Measurements from ENCODE around the gene MEIS3. TPM values are rescaled to one million over a fixed set of nuclear protein-coding genes. Genes with fewer than 3 reads are reported as not detected.

MEIS3 gene
- total RNA-seq, 8 experiments from 2014 or later, result 3.2 to 124 (median 93.2) TPM

DNA sequence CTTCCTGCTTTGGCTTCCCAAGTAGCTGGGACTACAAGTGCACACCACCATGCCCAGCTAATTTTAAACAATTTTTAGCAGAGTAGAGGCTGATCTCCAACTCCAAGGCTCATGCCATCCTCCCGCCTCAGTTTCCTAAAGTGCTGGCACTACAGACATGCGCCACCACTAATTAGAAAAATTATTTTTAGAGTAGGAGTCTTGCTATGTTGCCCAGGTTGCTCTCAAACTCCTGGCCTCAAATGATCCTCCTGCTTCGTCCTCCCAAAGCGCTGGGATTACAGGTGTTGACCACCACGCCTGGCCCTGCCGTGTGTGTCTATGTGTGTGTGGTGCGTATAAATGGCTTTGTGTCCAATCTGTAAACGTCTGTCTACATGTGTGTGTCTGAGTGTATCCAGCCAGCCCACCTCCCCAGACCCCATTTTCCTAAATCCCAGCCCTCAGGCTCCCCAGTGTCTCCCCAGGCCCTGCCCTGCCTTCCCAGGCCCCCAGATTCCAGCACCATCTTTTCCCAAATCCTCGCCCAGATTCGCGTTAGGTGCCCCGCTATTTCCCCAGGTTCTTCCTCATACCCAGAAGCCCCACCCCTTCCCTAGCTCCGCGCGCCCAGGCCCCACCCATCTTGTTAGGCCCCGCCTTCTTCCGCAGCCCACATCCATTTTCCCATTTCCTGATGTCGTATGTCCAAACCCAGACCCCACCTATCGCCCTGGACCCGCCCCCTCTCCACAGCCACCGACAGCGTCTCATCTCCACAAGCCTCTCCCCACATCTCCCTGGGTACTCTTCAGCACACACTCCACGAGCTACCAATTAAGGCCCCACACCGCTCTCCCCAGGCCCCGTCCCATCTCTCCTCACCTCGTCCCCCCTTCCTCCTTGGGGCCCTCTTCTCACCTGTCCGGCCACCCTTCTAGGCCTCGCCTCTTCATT lies 27.5 kb upstream of the MEIS3 start:
- peak; percentile 11 to 71 (median 66) for ATAC-seq (replicated peaks in 6 of 8)
- in situ Hi-C loops (cut with MboI; ENCODE audit: low pct_unique_long_range_greater_than_20kb in 2 of 9, low sequenced_read_pairs in 9 of 9, unreplicated experiment in 9 of 9), result loop anchor here in 5 of 9 experiments (25.0 kb wide), 3 partner anchors 240 to 290 kb away; partner anchors contain the start of genes EHD2 (in 2 of the 5) and NOP53 (in 1 of the 5)
- WGBS, 10 experiments, result 0 to 80% (median 20%) methylated on average over 1 to 5 of the region's 28 CpGs; no CpG with 5 or more reads in 3 of the 10 experiments
- H3K27ac ChIP-seq, result peak overlapping the region; percentile 9 to 55
- H3K4me1 ChIP-seq (replicated peaks in 1 of 2), result peaks cover 6 to 7% of the 10 kb centered on the region in 2 donors
- peak overlapping the region; percentile 18 to 40 (median 32) for H3K4me3 ChIP-seq

DNA sequence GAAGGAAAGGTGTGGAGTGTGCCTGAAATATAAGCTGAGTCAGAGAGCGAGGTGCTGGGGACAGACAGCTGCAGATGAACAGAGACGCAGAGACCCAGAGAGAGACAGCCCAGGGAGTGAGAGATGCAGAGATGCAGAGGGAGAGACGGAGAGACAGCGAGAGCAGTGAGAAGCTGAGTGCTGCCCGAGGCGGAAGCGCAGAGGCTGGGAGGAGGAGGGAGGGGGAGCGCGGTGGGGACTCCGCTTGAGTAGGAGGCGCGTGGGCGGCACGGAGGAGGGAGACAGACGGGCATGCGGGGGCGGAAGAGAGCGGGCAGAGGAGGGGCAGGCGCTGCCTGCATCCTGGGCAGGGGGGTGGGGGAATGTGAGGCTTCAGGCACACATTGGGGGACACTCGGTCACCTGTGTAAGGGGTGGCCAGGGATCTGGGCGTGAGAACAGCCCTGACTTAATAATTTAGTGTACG lies 26.6 kb upstream of the MEIS3 start:
- Histone ChIP-seq H3K4me1 (replicated peaks in 1 of 2) (peaks cover 6 to 7% of the 10 kb centered on the region in 2 donors), H3K27ac (no peak overlapping the region), H3K4me3 (peak overlapping the region in 2 of 5 donors; percentile 1 to 8)
- in situ Hi-C loops (cut with MboI; ENCODE audit: low pct_unique_long_range_greater_than_20kb in 2 of 9, low sequenced_read_pairs in 9 of 9, unreplicated experiment in 9 of 9), result loop anchor here in 5 of 9 experiments (25.0 kb wide), 3 partner anchors 241 to 291 kb away; partner anchors contain the start of genes EHD2 (in 2 of the 5) and NOP53 (in 1 of the 5)
- WGBS, 10 experiments, result 0% methylated on average over 1 to 2 of the region's 22 CpGs; no CpG with 5 or more reads in 8 of the 10 experiments
- peak; percentile 4 to 59 (median 26) for ATAC-seq (replicated peaks in 6 of 8)

DNA sequence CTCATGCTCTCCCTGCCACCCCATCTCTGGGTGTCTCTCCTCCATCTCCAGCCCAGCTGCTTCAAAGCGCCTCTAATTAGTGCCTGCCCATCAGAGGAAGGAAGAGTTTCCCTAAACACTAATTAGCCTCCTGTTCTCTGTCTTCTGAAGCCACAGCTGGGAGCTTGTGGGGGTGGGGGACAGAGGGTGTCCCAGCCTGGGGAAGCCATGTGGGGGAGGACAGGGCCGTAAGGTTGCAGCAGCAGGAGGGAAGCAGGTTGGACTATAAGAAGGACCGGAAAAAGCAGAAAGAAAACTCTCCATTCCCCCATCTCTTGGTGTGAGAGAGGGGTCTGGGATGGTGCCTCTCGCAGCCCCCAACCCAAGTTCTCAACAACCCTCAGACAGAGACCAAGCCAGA lies 26.2 kb upstream of the MEIS3 start:
- Histone ChIP-seq H3K4me3 (peak overlapping the region in 2 of 5 donors; percentile 1 to 8), H3K27ac (no peak overlapping the region)
- in situ Hi-C loops (cut with MboI; ENCODE audit: low pct_unique_long_range_greater_than_20kb in 2 of 9, low sequenced_read_pairs in 9 of 9, unreplicated experiment in 9 of 9), result loop anchor here in 5 of 9 experiments (25.0 kb wide), 3 partner anchors 242 to 292 kb away; partner anchors contain the start of genes EHD2 (in 2 of the 5) and NOP53 (in 1 of the 5)

DNA sequence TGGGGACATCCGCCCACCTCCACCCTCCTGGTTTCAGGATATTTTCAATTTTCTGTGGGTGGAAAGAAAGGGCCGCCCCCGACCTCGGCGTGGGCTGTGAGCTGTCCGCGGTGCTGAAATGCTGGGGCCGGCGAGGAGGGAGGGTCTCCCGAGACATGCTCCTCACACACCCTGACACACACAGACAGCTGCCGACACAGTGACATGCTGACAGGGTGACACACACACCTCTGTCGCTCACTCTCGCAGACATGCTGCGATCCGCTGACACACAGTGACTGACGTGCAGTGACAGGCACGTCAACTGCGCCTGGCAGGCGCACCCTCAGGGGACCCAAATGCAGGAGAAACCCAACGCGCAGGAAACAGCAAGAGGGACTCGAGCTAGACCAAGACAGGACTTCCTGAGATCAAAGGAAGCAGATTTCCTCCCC lies 25.1 kb upstream of the MEIS3 start:
- H3K27ac ChIP-seq, result no peak overlapping the region

More for the DNA sequence above, 26.2 kb upstream of the MEIS3 start:
- no peak for ATAC-seq (replicated peaks in 6 of 8)
- peaks cover 6 to 7% of the 10 kb centered on the region in 2 donors for H3K4me1 ChIP-seq (replicated peaks in 1 of 2)
- WGBS, 10 experiments, result 10 to 100% (median 45%) methylated on average over 1 to 2 of the region's 4 CpGs; no CpG with 5 or more reads in 4 of the 10 experiments

DNA sequence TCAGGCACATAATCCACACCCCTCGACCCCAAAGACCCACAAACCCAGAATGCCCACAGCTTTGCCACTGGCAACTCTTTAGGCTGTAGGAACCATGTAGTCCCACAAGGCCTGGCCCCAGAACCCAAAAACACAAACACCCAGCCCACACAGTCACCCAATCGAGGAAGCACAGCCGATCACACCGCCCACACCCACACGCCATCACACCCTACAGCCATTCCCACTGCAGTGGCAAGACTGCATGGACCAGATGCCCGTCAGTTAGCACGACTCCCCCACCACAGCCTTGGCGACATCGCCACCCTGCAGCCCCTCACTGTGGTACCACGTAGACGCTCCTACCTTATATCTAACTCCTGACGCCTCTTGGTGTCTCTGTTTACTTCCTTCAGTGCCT lies 24.0 kb upstream of the MEIS3 start:
- in situ Hi-C loops (cut with MboI; ENCODE audit: low pct_unique_long_range_greater_than_20kb in 2 of 9, low sequenced_read_pairs in 9 of 9, unreplicated experiment in 9 of 9), result loop anchor here in 5 of 9 experiments (25.0 kb wide), 3 partner anchors 244 to 294 kb away; partner anchors contain the start of genes EHD2 (in 2 of the 5) and NOP53 (in 1 of the 5)
- Histone ChIP-seq H3K4me3 (no peak overlapping the region), H3K4me1 (replicated peaks in 1 of 2) (peaks cover 6 to 7% of the 10 kb centered on the region in 2 donors), H3K27ac (no peak overlapping the region)
- WGBS, 10 experiments, result 20 to 63% (median 48%) methylated on average over 2 to 9 of the region's 12 CpGs; no CpG with 5 or more reads in 1 of the 10 experiments
- no peak for ATAC-seq (replicated peaks in 6 of 8)

More for the DNA sequence above, 25.1 kb upstream of the MEIS3 start:
- WGBS, 10 experiments, result 0 to 69% (median 20%) methylated on average over 1 to 14 of the region's 22 CpGs; no CpG with 5 or more reads in 4 of the 10 experiments
- no peak for ATAC-seq (replicated peaks in 6 of 8)
- H3K4me3 ChIP-seq, result no peak overlapping the region
- peaks cover 6 to 7% of the 10 kb centered on the region in 2 donors for H3K4me1 ChIP-seq (replicated peaks in 1 of 2)
- in situ Hi-C loops (cut with MboI; ENCODE audit: low pct_unique_long_range_greater_than_20kb in 2 of 9, low sequenced_read_pairs in 9 of 9, unreplicated experiment in 9 of 9), result loop anchor here in 5 of 9 experiments (25.0 kb wide), 3 partner anchors 243 to 293 kb away; partner anchors contain the start of genes EHD2 (in 2 of the 5) and NOP53 (in 1 of the 5)

DNA sequence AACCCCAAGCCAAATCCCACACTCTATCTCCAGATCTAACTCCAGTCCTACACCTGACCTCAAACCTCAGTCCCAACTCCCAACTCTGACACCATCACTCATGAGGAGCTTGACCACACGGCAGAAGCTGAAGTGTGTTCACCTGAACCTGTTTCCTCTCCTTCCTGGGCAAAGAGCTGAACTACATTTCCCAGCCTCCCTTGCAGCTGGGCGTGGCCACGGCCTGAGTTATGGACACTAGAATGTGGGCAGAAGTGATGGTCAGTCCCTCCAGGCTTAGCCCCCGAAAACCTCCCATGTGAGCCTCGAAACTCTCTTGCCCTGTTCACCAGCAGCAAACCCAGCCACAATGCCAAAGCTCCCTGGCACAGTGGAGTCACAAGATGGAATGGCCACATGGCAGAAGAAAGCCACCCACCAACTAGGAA lies 19.5 kb upstream of the MEIS3 start:
- no peak overlapping the region for H3K27ac ChIP-seq
- in situ Hi-C loops (cut with MboI; ENCODE audit: low pct_unique_long_range_greater_than_20kb in 2 of 9, low sequenced_read_pairs in 9 of 9, unreplicated experiment in 9 of 9), result loop anchor here in 6 of 9 experiments (10.0 to 25.0 kb wide), 5 partner anchors 76 to 298 kb away; partner anchors contain the start of genes EHD2 (in 2 of the 6), NAPA (in 1 of the 6) and NOP53 (in 1 of the 6)
- WGBS, 10 experiments, result 0 to 20% (median 15%) methylated on average over 1 to 3 of the region's 5 CpGs; no CpG with 5 or more reads in 5 of the 10 experiments
- no peak overlapping the region for H3K4me3 ChIP-seq
- ATAC-seq (replicated peaks in 6 of 8), result no peak
- peaks cover 4 to 5% of the 10 kb centered on the region in 2 donors for H3K4me1 ChIP-seq (replicated peaks in 1 of 2)

DNA sequence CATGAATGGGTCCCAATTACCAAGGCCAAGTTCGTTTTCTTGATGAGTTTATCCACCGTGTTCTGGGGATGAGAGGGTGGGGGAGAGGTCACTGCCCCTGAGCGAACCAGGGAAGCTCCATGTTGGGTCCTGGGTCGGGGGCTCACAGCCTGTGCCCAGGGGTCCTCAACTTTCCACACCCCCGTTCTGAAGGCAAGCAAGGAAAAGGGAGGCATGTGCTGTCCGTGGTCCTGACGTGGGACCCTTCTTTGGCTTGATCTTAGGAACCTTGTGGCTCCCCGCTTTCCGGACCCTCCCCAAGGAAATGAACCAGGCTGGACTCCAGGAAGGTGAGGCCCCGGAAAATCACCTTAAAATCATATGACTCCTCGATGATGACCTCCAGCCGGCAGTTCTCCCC lies 18.2 kb upstream of the MEIS3 start:
- 0 to 62% (median 29%) methylated on average over 1 to 7 of the region's 12 CpGs; no CpG with 5 or more reads in 5 of the 10 experiments for WGBS, 10 experiments
- in situ Hi-C loops (cut with MboI; ENCODE audit: low pct_unique_long_range_greater_than_20kb in 2 of 9, low sequenced_read_pairs in 9 of 9, unreplicated experiment in 9 of 9), result loop anchor here in 6 of 9 experiments (10.0 to 25.0 kb wide), 5 partner anchors 77 to 300 kb away; partner anchors contain the start of genes EHD2 (in 2 of the 6), NAPA (in 1 of the 6) and NOP53 (in 1 of the 6)
- H3K27ac ChIP-seq, result no peak overlapping the region
- no peak for ATAC-seq (replicated peaks in 6 of 8)
- H3K4me3 ChIP-seq, result no peak overlapping the region
- H3K4me1 ChIP-seq (replicated peaks in 1 of 2), result peaks cover 4 to 5% of the 10 kb centered on the region in 2 donors

DNA sequence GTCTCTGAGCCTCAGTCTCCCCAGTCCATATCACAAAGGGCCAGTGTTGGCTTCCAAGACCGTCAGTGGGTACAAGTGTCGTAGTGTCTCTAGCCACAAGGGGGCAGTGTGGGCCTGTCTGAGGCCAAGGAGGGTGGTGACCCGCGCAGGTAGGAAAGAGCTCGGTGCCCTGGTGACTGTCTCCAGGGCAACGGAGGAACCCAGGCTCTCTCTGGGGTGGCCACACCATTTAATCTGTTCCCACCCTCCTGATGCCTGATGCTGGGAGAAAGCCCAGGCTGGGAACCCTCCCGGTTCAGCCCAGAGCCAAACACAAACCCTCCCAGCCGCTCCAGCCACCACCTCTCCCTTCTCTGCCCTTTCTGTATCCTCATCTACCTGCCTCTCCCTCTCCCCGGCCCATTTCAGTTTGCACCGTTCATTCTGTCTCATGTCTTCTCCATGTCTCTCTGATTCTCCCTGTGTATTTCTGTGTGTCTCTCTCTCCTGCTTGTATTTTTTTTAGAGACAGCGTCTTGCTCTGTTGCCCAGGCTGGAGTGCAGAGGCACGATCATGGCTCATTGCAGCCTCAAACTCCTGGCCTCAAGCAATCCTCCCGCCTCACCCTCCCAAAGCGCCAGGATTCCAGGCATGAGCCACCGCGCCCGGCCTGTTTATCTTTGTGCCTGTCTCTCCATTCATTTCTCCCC lies 17.5 kb upstream of the MEIS3 start:
- no peak overlapping the region for H3K4me3 ChIP-seq
- WGBS, 10 experiments, result 12 to 86% (median 43%) methylated on average over 1 to 14 of the region's 17 CpGs
- ATAC-seq (replicated peaks in 6 of 8), result peak; percentile 74 to 97 (median 93)
- no peak overlapping the region for H3K27ac ChIP-seq
- H3K4me1 ChIP-seq (replicated peaks in 1 of 2), result peaks cover 4 to 5% of the 10 kb centered on the region in 2 donors
- in situ Hi-C loops (cut with MboI; ENCODE audit: low pct_unique_long_range_greater_than_20kb in 2 of 9, low sequenced_read_pairs in 9 of 9, unreplicated experiment in 9 of 9), result loop anchor here in 6 of 9 experiments (10.0 to 25.0 kb wide), 5 partner anchors 78 to 300 kb away; partner anchors contain the start of genes EHD2 (in 2 of the 6), NAPA (in 1 of the 6) and NOP53 (in 1 of the 6)

DNA sequence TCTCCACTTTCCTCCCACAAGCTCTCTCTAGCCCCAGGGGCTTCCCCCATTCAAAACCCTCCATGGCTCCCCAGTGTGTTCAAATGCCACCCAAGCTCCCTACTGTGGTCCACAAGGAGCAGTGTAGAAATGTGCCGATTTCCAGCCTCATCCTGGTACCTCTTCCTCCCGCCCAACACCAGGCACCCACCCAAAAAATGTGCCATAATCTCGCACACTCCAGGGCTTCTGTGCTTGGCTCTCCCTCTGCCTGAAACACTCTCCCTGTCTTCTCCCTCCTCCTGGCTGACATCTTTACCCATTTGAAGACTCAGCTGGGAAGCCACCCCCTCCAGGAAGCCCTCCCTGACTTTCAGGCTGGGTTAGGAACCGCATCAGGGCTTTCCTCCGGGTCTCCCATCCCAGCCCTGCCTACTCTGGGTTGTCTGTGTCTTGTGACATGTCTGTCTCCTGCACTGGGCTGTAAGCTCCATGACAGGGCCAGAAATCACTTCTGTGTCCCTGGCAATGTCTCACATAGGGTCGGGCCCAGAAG lies 16.6 kb upstream of the MEIS3 start:
- Histone ChIP-seq H3K4me1 (replicated peaks in 1 of 2) (peaks cover 4 to 5% of the 10 kb centered on the region in 2 donors), H3K27ac (no peak overlapping the region), H3K4me3 (no peak overlapping the region)
- no peak for ATAC-seq (replicated peaks in 6 of 8)
- in situ Hi-C loops (cut with MboI; ENCODE audit: low pct_unique_long_range_greater_than_20kb in 2 of 9, low sequenced_read_pairs in 9 of 9, unreplicated experiment in 9 of 9), result loop anchor here in 6 of 9 experiments (10.0 to 25.0 kb wide), 5 partner anchors 79 to 301 kb away; partner anchors contain the start of genes EHD2 (in 2 of the 6), NAPA (in 1 of the 6) and NOP53 (in 1 of the 6)
- 43 to 100% (median 74%) methylated on average over 1 to 3 of the region's 6 CpGs; no CpG with 5 or more reads in 5 of the 10 experiments for WGBS, 10 experiments

DNA sequence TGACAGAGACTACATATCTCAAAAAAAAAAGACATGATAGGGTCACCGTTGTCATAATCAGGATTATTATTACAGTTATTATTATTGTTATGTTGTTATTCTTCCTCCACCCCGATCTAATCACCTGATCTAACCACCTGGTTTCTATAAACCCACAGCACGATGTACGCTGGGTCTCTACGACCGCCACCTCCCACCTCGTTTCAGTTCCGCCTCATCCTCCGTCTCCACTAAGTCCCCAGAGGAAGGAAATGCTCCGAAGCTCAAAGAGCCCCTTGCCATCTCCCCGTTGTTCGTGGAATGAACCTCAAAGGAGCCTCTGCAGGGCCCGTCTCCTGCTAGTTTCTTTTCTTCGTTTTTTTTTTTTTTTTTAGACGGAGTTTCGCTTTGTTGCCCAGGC lies 15.9 kb upstream of the MEIS3 start:
- Histone ChIP-seq H3K4me3 (no peak overlapping the region), H3K4me1 (replicated peaks in 1 of 2) (peaks cover 6% of the 10 kb centered on the region in 2 donors), H3K27ac (no peak overlapping the region)
- no peak for ATAC-seq (replicated peaks in 6 of 8)
- in situ Hi-C loops (cut with MboI; ENCODE audit: low pct_unique_long_range_greater_than_20kb in 2 of 9, low sequenced_read_pairs in 9 of 9, unreplicated experiment in 9 of 9), result loop anchor here in 6 of 9 experiments (10.0 to 25.0 kb wide), 5 partner anchors 80 to 302 kb away; partner anchors contain the start of genes EHD2 (in 2 of the 6), NAPA (in 1 of the 6) and NOP53 (in 1 of the 6)
- 11 to 100% (median 62%) methylated on average over 1 to 10 of the region's 16 CpGs for WGBS, 10 experiments

DNA sequence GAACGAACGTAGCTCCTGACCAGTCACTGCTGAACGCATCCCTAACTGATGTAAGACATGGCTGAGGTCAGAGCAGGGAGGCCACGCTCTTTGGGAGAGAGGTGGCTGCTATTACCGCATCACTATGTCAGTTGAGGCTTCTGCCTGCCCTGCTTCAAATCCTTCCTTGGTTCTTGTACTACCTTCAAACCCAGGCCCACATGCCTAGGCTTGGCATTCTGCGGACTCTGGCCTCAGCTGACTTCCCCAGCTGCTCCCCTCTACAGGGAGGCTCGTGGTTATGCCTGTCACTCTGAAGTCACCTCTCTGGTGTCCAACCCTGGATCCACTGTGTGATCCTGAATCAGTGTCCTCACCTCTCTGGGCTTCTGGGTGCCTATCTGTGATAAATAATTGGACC lies 14.8 kb upstream of the MEIS3 start:
- no peak overlapping the region for H3K27ac ChIP-seq
- peaks cover 14 to 17% of the 10 kb centered on the region in 2 donors for H3K4me1 ChIP-seq (replicated peaks in 1 of 2)
- in situ Hi-C loops (cut with MboI; ENCODE audit: low pct_unique_long_range_greater_than_20kb in 2 of 9, low sequenced_read_pairs in 9 of 9, unreplicated experiment in 9 of 9), result loop anchor here in 6 of 9 experiments (10.0 to 25.0 kb wide), 5 partner anchors 81 to 303 kb away; partner anchors contain the start of genes EHD2 (in 2 of the 6), NAPA (in 1 of the 6) and NOP53 (in 1 of the 6)
- WGBS, 10 experiments, result 27 to 93% (median 70%) methylated on average over 2 to 4 of the region's 7 CpGs; no CpG with 5 or more reads in 3 of the 10 experiments
- ATAC-seq (replicated peaks in 6 of 8), result peak in 2 of 8 experiments; percentile 1 to 5
- H3K4me3 ChIP-seq, result no peak overlapping the region

All from motor neuron (in vitro differentiated cells).